ENCODE results near the gene MAPK13.
A peak's percentile ranks its signal among the peaks of the same experiment; 100 is the strongest.
"Not testable (repeated sequence)": the region's sequence is repeated elsewhere in the genome, so short reads cannot be mapped to it uniquely, and the experiment has no call there.

MAPK13 gene

DNA sequence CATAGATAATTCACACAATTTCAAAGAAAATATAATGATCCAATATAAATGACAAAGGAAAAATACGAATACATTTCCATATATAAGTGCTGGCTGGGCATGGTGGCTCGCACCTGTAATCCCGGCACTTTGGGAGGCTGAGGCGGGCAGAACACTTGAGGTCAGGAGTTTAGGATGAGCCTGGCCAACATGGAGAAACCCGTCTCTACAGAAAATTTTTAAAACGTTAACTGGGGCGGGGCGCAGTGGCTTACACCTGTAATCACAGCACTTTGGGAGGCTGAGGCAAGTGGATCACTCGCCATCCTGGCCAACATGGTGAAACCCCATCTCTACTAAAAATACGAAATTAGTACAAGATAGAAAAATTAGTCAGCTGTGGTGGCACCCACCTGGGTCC, 14.9 kb upstream of the MAPK13 start:
- no peak for DNase-seq

DNA sequence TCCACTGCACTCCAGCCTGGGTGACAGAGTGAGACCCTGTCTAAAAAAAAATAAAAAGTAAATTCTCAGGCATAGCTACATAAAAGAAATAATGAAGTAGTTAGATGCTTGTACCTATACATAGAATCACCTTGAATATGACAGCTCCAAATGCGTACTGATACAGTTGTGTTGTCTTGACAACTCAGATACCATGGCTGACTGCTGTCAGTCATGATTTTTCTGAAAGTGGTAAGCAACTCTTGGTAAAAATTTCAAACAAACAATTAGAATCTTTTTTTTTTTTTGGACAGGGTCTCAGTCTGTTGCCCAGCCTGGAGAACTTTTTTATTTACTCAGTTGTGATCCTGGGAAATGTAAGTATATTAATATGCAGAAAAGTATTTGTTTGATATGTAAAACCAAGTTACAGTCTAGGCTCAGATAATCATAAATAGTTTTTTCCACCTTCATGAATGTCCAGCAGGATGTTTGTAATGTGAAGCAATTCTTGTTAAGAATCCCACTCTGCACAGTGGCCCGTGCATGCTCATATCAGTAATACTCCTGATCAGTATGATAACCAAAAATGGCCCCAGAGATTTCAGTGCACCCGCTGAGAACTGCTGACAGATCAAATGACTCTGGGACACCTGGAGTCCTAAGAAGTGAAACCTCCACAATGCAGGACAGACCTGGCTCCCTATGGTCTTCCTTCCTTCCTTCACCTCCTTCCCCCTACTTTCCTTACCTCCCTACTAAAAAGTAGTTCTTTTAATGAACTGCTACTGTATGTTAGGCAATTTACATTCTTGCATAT, 14.0 kb upstream of the MAPK13 start:
- DNase-seq, result no peak

DNA sequence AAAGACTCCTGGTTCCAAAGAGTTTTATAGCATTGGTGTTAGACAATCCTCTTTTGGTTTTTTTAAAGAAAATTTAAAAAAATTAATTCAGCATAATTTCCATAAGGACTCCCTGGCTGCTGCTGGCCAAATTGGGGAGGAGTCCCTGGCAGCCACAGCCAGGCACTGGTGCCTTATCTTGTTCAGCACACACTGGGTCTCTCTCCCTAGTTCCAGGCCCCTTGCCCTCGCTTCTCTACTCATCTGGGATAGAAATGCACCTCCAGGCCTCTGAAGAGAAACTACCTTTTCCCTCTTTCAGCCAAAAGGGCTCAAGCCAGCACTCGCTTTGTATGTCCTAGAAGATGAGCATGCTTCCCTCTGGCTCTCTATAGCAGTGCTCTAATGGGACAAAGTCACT, 13.4 kb upstream of the MAPK13 start:
- no peak for DNase-seq

DNA sequence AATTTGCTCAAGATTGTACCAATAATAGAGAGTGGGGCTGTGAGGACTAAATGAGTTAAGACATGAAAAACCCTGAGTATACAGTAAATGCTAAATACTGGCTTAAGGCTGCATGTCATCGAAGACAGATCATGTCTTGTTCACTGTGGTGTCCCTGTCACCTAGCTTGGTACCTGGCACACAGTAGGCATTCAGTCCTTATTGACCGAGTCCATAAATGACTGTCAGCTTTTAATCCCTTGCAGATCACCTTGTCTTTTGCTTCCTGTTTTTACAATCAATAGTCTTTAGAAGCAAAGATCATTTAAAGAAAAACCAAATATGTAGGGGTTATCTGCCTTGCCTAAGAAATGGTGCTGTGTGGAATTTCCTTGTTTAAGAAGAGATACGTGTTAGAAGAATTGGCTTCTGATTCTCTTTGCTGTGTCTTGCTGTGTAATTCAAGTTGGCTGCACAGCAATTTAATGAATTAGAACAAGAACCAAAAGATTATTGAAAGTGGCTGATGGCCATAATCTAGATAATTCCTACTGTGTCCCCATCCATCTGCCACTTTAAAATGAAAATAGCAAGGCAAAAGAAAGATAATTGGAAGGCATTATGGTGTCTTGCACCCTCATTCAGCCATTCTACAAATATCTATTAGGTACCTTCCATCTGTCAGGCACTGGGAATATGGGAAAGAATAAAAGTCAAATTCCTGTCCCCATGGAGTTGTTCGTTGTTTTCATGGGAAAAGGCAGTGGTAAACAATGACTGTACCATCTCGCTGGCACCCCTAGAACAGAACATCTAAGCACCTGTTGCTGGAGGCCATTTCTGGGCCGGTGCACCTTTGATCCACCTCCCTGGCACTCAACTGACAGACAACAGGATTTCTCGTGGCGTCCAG, 12.4 kb upstream of the MAPK13 start:
- no peak for DNase-seq

DNA sequence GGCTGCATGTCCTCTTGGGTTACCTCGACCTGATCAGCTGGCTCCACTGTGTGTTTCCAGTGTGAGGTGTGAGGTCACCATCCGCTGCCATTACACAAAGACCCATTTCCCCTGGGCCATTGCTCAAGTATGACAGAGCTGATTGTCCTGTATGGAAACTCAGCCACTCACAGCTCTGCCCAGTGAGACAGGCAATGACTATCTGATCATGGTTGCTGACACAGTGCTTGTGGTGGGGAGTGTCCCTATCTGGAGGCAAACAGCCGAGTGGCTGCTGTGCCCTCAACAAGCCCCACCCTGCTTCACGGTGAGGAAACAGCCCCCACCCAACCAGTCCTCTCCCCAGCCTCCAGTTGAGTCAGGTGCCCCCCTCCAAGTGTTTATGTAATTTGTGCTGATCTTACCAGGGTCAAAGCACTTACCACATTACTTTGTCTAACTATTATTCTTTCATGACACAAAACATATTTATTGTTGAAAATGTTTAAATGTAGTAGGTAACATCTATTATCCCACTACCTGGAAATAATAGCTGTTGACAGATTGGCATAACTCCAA, 11.7 kb upstream of the MAPK13 start:
- no peak for DNase-seq

DNA sequence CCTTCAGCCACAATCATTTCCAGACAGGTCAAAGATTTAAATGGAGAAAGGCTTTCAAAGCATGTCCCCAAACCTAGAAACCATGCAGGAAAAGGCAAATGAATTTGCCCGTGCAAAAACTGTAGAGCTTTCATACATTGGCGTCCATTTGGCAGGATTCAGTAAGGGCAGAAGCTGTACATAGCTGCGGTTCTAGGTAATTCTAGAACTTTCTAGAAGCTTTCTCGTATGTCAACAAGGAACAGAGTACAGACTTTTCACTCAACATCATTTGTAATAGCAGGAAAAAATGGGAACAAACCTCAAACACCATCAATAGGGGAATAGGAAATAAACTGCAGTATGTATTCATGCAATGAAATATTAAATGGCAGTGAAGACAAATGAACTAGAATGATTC, 11.1 kb upstream of the MAPK13 start:
- DNase-seq, result no peak

DNA sequence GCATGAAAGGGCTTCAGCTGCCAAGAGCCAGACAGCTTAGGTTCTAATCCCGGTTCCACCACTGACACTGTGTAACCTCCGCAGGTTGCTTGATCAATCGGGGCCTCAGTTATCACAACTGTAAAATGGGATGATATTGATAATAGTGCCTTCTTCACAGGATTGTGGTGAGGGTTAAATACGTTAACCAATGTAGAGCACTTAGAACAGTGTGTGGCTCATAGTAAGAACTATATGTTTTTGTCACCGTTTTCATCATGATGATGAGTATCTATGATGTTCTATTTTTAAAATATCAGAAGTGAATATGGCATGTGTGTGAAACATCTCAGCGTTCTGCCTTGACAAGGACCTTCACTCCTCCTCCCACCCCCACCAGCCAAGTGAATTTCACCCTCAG, 10.3 kb upstream of the MAPK13 start:
- no peak for DNase-seq

DNA sequence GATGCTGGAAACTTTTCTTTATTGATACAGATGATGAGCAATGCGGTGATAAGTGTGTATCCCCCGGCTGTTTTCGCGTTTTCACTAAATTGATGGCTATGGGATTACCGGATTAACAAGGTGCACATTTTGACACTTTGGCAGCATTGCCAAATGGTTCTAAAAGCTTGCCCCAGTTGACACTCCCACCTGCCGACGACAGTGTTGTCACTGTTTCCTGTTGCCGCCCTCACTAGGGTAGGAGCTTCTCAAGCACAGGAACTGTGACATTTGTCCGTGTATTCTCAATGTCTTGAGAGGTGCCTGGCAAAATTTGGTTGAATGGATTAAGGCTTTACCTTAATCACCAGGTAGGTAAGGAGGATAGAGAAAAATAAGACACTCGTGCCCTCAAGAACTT, 9.8 kb upstream of the MAPK13 start:
- DNase-seq, result no peak

DNA sequence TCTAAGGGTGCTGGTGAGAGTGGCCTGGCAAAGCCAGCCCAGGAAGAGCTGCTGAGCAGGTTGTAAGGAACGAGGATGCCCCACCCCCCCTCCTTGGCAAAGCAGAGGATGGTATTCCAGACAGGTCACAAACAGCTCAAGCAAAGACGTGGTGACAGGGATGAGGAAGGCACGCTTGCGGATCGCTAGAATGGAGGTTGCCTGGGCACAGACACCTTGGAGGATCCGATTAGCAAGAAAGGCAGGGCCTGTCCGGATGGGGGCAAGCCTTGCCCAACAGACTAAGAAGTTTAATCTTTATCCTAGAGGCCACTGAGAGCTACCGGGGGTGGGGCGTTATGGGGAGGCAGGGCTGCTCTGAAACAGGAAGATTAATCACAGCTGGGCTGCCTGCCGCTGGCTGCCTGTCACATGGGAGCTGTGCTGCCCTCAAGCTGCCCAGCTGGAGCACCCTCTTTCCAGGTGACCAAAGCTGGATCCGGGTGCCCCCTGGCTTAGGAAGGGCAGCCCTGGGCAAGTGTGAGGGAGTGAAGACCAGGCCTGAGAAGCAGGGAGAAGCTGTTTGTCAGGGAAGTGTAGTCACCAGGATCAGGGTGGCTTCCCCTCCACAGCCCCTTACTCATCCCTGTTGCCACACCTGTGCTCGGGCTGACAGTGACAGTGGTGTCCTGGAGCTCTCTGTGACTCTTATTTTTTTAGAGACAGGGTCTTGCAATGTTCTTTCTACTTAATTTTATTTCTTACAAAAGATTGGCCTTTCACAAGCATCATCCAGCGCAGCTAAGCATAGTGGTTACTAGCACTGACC, 9.1 kb upstream of the MAPK13 start:
- peak; percentile 19 for DNase-seq

DNA sequence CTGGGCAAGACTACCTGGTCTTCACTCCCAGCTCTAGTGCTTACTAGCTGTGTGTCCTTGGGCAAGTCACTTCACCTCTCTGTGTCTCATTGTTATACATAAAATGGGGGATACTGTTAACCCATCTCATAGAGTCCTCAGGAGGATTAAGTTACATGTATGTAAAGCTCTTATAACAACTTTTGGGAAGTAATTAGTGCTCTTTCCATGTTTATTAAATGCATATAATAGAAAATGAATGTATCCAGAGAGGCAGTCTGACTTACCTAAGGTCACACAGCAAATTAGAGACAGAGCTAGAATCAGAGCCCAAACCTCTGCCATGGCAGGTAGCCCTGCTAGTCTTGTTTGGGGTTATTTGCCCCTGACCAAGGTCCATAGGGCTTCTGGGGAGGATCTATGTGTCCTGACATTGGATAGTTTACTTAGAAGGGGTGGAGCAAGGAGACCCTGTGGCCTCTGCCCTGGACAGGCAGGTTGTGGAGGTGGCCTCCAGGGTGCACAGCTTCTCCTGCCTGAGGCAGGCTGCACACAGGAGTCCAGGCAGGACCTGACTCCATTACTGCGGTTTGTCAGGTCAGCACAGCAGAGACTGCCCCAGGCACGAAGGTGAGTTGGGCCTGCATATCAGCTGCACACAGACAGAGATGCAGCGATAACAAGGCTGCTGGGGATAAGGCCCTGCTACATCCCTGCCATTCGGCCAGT, 8.4 kb upstream of the MAPK13 start:
- no peak for DNase-seq

DNA sequence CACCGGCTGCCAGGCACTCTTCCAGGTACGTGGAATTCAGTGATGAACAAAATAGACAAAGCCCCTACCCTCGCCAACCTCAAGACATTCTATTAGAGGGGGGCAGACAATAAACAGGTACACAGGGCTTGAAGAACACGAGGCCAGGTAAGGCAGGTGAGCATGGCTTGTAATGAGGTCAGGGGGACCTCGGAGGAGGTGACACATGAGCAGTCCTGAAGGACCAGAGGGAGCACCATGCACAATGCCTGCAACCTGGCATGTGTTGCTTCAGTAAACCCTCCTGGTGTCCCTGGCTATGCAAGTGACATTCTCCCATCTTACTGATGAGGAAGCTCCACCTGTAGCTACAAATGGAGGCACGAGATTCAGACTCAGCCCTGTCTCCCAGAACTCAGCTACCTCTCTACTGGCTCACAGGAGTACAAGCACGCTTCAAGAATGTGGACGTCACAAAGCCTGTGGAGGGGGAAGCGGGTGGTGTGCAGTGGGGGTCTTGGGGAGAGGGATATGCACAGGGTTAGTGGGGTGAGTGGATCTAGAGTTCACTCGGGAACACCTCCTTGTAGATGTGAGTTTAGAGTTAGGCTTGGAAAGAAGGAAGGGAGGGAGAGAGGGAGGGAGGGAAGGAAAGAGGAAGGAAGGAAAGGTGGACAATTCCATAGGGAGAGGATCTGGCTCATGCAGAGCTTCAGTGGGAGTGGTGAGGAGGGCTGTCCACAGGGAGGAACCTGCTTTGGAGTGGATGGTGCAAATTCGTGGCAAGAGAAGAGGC, 7.6 kb upstream of the MAPK13 start:
- DNase-seq, result no peak

DNA sequence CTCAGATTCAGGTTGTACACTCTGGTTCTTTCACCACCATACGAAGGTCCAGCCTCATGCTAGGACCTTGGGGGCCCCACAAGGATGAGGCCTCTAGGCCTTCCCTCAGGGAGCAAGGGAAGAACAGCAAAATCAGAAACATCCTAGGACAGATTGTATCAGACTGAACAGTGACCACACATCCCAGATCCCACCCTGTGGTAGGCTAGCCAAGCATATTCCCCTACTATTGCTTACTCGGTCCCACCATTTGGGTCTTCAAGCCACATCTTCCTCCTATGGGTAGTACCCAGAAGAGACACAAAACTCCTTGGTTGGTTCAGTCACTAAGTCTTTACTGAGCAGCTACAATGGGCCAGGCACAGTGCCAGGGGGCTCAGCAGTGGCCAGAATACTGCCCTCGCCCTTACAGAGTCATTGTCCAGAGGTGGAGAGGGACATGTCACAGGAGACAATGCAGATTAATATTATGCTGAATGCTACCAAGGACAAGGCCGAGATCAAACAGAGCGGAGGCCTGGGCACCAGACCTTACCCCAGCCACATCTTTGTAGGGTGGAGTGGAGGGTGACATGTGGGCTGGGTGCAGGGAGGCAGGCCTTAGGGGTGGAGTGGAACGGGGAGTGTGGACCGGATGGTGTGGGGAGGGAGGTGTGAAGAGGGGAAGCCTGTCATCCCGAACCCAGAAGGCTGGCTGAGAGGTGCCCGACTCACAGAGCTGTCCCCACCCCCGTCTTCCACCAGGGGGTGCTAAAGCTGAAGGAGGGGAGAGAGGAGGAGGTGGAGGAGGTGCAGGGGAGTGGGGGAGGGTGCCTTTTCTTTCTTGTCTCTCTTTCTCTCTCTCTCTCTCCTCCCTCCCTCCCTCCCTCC, 6.8 kb upstream of the MAPK13 start:
- DNase-seq, result peak; percentile 74

DNA sequence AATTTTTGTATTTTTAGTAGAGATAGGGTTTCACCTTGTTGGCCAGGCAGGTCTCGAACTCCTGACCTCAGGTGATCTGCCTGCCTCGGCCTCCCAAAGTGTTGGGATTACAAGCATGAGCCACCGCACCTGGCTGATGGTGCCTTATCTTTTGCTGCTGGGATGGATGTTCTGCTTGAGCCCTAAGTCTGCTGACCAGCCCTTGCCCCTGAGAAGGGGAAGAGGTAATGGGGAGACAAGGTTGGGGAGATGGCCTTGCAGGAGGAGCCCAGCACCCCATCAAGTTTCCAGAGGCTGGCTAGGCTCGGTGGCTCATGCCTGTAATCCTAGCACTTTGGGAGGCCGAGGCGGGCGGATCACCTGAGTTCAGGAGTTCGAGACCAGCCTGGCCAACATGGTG, 6.0 kb upstream of the MAPK13 start:
- DNase-seq, result not testable (repeated sequence)

DNA sequence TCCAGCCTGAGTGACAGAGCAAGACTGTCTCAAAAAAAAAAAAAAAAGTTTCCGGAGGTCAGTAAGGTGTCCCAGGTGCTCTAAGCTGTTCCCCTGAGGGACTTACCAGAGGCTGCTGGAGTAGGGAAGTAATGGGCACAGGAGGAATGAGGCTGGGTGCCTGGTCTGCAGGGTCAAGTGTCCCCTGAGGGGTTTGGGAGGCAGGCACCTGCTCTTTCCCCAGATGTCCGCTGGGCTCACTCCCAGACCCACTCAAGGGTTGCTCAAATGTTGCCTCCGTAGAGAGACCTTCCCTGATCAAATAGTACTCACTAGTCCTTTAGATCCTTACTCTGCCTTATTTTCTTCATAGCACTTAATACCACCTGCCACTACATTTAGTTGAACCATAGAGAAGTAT, 5.4 kb upstream of the MAPK13 start:
- DNase-seq, result no peak

DNA sequence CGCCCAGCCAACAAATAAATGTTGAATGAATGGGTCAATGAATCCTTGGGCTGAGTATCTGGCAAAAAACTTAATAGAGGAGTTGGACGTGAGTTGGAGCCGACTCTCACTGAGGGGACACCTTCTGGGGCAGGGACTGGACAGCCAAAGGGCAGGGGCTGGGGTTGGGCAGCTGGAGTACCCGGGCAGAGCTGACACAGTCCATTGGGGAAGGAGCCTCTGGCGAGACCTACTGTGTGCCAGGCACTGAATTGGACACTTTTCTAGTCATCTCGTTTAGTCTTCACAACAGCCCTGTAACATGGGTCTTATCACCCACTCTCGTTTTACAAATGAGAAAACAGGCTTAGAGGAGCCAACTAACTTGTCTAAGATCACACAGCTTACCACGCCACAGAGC, 4.7 kb upstream of the MAPK13 start:
- DNase-seq, result no peak

DNA sequence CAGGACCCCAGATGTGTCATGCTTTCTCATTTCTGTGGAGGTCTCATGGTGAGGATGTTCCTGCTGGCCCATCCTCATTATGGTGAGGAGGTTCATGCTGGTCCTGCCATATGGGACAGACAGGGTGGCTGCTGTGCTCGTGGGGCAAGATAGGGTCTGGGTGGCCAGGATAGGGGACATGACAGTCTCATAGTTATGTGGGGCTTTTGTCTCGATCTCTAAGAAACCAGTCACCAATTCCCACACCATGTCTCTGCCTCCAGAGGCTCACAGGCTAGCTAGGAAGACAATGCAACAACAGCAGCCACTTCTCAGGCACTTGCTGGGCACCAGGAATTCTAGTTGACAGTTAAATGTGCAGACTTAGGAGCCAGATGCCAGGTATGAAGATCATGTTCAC, 4.2 kb upstream of the MAPK13 start:
- no peak for DNase-seq

DNA sequence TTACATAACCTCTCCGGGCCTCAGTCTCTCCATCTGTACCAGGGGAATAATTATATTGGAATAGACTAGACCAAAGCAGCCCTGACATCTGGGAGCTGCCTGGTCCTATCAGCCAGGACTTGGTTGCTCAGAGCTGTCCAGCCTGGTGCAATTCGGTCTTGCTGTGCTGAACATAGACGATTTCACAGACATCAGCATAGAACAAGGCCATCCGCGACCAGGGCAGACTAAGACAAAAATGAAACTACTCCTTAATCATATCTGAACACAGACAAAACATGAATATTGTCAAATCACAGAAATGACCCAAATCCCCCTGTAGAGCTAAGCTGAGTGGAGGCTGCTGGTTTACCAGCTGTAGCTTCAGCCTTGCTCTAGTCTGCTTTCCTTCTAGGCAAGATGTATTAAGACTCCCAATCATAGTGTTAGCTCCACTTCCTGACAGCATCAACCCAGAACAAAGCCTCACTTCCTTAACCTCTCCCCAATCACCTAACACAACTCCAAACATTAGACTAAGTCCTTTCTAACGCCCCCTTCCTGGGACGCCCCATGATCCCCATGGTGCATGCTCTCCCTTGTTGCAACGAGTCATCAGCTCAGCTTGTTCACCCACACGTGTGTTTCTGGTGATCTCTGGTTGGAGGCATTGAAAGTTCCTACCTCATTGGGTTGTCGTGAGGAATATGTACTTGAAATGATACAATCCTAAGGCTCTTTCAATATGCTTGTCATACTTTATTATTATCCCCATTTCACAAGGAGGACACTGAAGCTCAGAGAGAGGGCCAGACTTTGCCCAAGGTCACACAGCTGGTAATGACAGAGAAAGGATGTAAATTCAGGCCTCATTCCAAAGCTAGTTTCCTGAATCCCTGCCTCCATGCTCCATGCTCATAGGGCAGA, 3.5 kb upstream of the MAPK13 start:
- DNase-seq, result no peak

DNA sequence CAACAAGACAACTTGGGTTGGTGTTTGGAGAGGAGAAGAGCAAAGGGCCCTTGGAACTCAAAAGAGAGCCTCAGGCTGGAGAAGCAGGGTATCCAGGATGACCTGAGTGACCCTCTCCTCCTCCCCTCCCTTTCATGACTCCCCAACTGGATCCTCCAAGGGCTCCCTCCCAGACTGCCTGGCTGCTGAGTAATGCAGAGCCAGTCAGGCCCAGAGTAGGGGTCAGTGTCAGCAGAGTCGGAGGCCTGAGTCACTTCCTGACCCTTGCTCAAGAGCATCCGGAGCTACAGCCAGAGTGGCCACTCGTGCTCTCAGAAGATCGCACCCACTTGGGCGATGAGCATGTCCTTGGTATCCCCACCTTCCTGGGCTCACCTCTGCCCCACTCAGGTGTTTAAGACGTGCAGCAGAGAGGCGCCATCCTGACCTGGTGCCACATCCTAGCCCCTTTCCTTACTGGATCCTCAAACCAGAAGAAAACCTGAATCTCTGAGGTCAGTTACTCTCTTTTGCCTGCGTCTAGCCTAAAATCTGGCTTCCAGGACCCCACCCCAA, 2.8 kb upstream of the MAPK13 start:
- peak; percentile 38 for DNase-seq

DNA sequence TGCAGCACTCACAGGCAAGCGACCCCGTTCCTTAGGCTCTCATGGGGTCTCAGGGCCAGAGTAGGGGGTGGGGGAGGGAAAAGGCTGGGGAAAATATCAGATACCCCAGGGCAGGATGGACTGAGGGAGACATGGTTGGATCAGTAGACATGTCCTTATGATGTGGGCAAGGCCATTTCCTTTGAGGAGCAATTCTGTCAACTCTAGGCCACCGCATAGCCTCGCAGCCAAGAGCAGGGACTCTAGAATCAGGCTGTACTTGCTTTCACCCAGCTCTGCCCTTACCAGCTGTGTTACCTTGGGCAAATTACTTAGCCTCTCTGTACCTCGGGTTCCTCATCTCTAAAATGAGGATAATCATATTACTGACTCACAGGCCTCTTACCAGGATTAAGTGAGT, 2.2 kb upstream of the MAPK13 start:
- DNase-seq, result no peak
